HCT116 (cell line): ENCODE measurements around the gene IGFBP2. TPM values are rescaled to one million over a fixed set of nuclear protein-coding genes. Genes with fewer than 3 reads are reported as not detected.

Experiments used
- ATAC-seq: fragments of 200-7000 bp; cut with Tn5 transposase; 2 replicates; pipeline ENCODE4 v1.9.1; 2020; ENCODE audit warnings: mild to moderate bottlenecking, moderate library complexity
- BruUV-seq: library from RNA; stranded (reverse); fragments of 400-500 nt; replicated peaks from 2 replicates; lab custom pipeline; 2021; lab: Mats Ljungman, UMichigan
- CTCF ChIA-PET: fragments of 300-600 bp; sonication (Branson Sonifier 250); formaldehyde crosslinking; loops from one replicate; lab custom pipeline; 2021; ENCODE audit warnings: antibody characterized with exemption; lab: Charles Lee
- POLR2A ChIA-PET: fragments of 300-600, 350-600 bp; sonication (Branson Sonifier 250); formaldehyde crosslinking; loops from one replicate; lab custom pipeline; 2021; ENCODE audit warnings: antibody characterized with exemption; lab: Charles Lee
- RAD21 ChIA-PET, 2 experiments: fragments of 300-600 bp; sonication (Branson Sonifier 250); formaldehyde crosslinking; loops; one replicate each; lab custom pipeline; 2023; ENCODE audit warnings: low total read pairs in 2 of 2; ENCODE audit not compliant: uncharacterized antibody in 2 of 2, unreplicated experiment in 2 of 2, low non-redundant PET in 1 of 2; lab: Charles Lee
- DNase-seq: peaks from one replicate; pipeline ENCODE4 v3.0.0-alpha.2; 2010; ENCODE audit warnings: low read depth, low spot score
- H2AFZ ChIP-seq: fragments of 200-600 bp; shearing (Covaris generic), sonication (generic); 2 replicates; pipeline ENCODE4 v1.6.1; 2017; ENCODE audit warnings: low read depth, mixed run types, mixed read lengths, antibody characterized with exemption, low read length; ENCODE audit not compliant: poor library complexity, severe bottlenecking
- H3K27ac ChIP-seq: 2 replicates; pipeline ENCODE4 v1.5.1; 2012; ENCODE audit warnings: low read depth, low read length
- H3K27me3 ChIP-seq: fragments of 200-600 bp; sonication (generic); 2 replicates; pipeline ENCODE4 v1.6.1; 2016; ENCODE audit warnings: mixed run types, low read length, mixed read lengths; ENCODE audit not compliant: insufficient read depth
- H3K36me3 ChIP-seq, 2 experiments: fragments of 200-500 bp in 1 of 2; fragments of 200-600 bp in 1 of 2; sonication (Bioruptor generic) in 1 of 2; sonication (generic) in 1 of 2; 2 replicates each; pipeline versions ENCODE4 v1.5.1 to v1.6.1; 2014 to 2016; ENCODE audit warnings: low read length in 2 of 2, inconsistent platforms in 1 of 2, mixed read lengths in 1 of 2, mixed run types in 1 of 2; ENCODE audit not compliant: insufficient read depth in 2 of 2, control insufficient read depth in 1 of 2
- H3K4me1 ChIP-seq, 2 experiments: fragments of 200-600 bp in 1 of 2; sonication (generic) in 1 of 2; 2 replicates each; pipeline versions ENCODE4 v1.5.1 to v1.6.1; 2012 to 2017; ENCODE audit warnings: low read length in 2 of 2, inconsistent platforms in 1 of 2, mild to moderate bottlenecking in 1 of 2, mixed read lengths in 1 of 2, mixed run types in 1 of 2, moderate library complexity in 1 of 2; ENCODE audit not compliant: insufficient read depth in 2 of 2, control insufficient read depth in 1 of 2
- H3K4me2 ChIP-seq: fragments of 200-600 bp; sonication (generic); 2 replicates; pipeline ENCODE4 v1.6.1; 2017; ENCODE audit warnings: mixed run types, low read length, mixed read lengths
- H3K4me3 ChIP-seq, 2 experiments: fragments of 200-600 bp in 1 of 2; sonication (generic) in 1 of 2; replicated peaks in 1 of 2; 2 replicates each; pipeline ENCODE4 v1.5.1; 2011 to 2016; ENCODE audit warnings: low read length in 2 of 2, control low read depth in 1 of 2, low read depth in 1 of 2, mild to moderate bottlenecking in 1 of 2, mixed read lengths in 1 of 2, mixed run types in 1 of 2
- H3K79me2 ChIP-seq: fragments of 200-600 bp; sonication (generic); 2 replicates; pipeline ENCODE4 v1.6.1; 2017; ENCODE audit warnings: mild to moderate bottlenecking, mixed run types, low read length, moderate library complexity, mixed read lengths; ENCODE audit not compliant: insufficient read depth
- H3K9ac ChIP-seq: fragments of 200-600 bp; sonication (generic); 2 replicates; pipeline ENCODE4 v1.6.1; 2016; ENCODE audit warnings: low read length, mixed read lengths
- H3K9me2 ChIP-seq: fragments of 200-600 bp; sonication (generic), shearing (Covaris generic); 2 replicates; pipeline ENCODE4 v1.6.1; 2017; ENCODE audit warnings: mixed run types, mild to moderate bottlenecking, moderate library complexity; ENCODE audit not compliant: insufficient read depth
- H3K9me3 ChIP-seq, 2 experiments: fragments of 200-500 bp in 1 of 2; fragments of 200-600 bp in 1 of 2; sonication (Bioruptor generic) in 1 of 2; sonication (generic) in 1 of 2; 2 replicates each; pipeline ENCODE4 v1.6.1; 2014 to 2017; ENCODE audit warnings: low read length in 2 of 2, mixed read lengths in 2 of 2, inconsistent platforms in 1 of 2, low read depth in 1 of 2, mild to moderate bottlenecking in 1 of 2, mixed run types in 1 of 2, moderate library complexity in 1 of 2; ENCODE audit not compliant: control insufficient read depth in 1 of 2, insufficient read depth in 1 of 2
- H4K20me1 ChIP-seq: fragments of 200-600 bp; sonication (generic), shearing (Covaris generic); 2 replicates; pipeline ENCODE4 v1.6.1; 2017; ENCODE audit warnings: mixed run types, mild to moderate bottlenecking, moderate library complexity; ENCODE audit not compliant: insufficient read depth
- ATF3 ChIP-seq: IDR thresholded peaks from 2 replicates; pipeline ENCODE4 v1.6.1; 2012
- CBX3 ChIP-seq: IDR thresholded peaks from 2 replicates; pipeline ENCODE4 v1.6.1; 2012; ENCODE audit warnings: low read depth
- CEBPB ChIP-seq: IDR thresholded peaks from 2 replicates; pipeline ENCODE4 v1.6.1; 2012; ENCODE audit warnings: low read depth
- CTCF ChIP-seq, 3 experiments: fragments of 200-600 bp in 1 of 3; sonication (generic) in 1 of 3; IDR thresholded peaks in 2 of 3; conservative IDR thresholded peaks in 1 of 3; 2 replicates each; pipeline ENCODE4 v1.5.1; 2012 to 2017; ENCODE audit warnings: low read depth in 2 of 3, low read length in 2 of 3, antibody characterized with exemption in 1 of 3, borderline replicate concordance in 1 of 3, control low read depth in 1 of 3, mild to moderate bottlenecking in 1 of 3, mixed read lengths in 1 of 3, mixed run types in 1 of 3, moderate library complexity in 1 of 3; ENCODE audit not compliant: insufficient read depth in 1 of 3
- EGR1 ChIP-seq: IDR thresholded peaks from 2 replicates; pipeline ENCODE4 v1.6.1; 2012; ENCODE audit warnings: low read depth
- ELF1 ChIP-seq: IDR thresholded peaks from 2 replicates; pipeline ENCODE4 v1.6.1; 2012; ENCODE audit warnings: low read depth, borderline replicate concordance
- EZH2phosphoT487 ChIP-seq: fragments of 200-600 bp; IDR thresholded peaks from 2 replicates; pipeline ENCODE4 v1.6.1; 2018; ENCODE audit warnings: antibody characterized with exemption, borderline replicate concordance
- FOSL1 ChIP-seq: IDR thresholded peaks from 2 replicates; pipeline ENCODE4 v1.6.1; 2012; ENCODE audit warnings: low read depth
- JUND ChIP-seq: IDR thresholded peaks from 2 replicates; pipeline ENCODE4 v1.6.1; 2012
- REST ChIP-seq: IDR thresholded peaks from 2 replicates; pipeline ENCODE4 v1.6.1; 2012; ENCODE audit warnings: low read depth
- SIN3A ChIP-seq: IDR thresholded peaks from 2 replicates; pipeline ENCODE4 v1.6.1; 2012; ENCODE audit warnings: low read depth
- SP1 ChIP-seq: IDR thresholded peaks from 2 replicates; pipeline ENCODE4 v1.6.1; 2012; ENCODE audit warnings: low read depth
- TCF7L2 ChIP-seq: IDR thresholded peaks from 2 replicates; pipeline ENCODE4 v1.7.0; 2011; ENCODE audit warnings: borderline replicate concordance, inconsistent platforms; ENCODE audit not compliant: insufficient read depth, insufficient read length; ENCODE audit errors: extremely low read depth
- ZFX ChIP-seq: fragments of 450-650 bp; IDR thresholded peaks from 2 replicates; pipeline ENCODE4 v1.6.1; 2017
- intact Hi-C: fragments of 100-400 bp; cut with micrococcal nuclease; formaldehyde crosslinking; loops from 2 replicates; pipeline ENCODE4 v1.10.0; 2022
- total RNA-seq: library from RNA; stranded (reverse); gene quantifications from one replicate; pipeline ENCODE4 v1.2.1, GENCODE V29; 2021; ENCODE audit not compliant: unreplicated experiment
- TF ChIP-seq, protein P1 (sequence below): IDR thresholded peaks from 2 replicates; pipeline ENCODE4 v1.6.1; 2012
- TF ChIP-seq, protein P2 (sequence below): IDR thresholded peaks from 2 replicates; pipeline ENCODE4 v1.6.1; 2011; ENCODE audit warnings: mild to moderate bottlenecking, low read length, moderate library complexity; ENCODE audit not compliant: insufficient replicate concordance; ENCODE audit errors: extremely low read depth

IGFBP2 gene
- total RNA-seq, 1 experiment from 2014 or later = 143 TPM

DNA sequence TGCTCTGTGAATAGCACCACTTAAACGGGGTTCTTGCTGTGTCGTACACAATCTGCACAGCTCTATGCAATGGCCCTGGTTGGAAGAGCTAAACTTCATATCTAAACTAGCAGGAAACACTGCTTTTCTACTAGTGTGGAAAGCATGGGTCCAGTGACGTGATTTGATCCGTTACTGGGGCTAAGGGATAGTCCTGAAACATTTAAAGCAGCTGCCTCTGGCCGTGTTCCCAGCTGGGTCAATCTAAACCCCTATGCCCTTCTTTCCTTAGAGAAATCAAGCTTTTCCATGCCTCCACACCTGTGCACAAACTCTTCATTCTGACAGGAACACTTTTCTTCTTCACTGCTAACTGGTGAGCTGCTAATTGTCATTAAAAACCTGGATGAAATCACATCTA lies 67.6 kb downstream of the IGFBP2 start:
- POLR2A ChIA-PET = no interaction called here
- RAD21 ChIA-PET = no interaction called here
- H3K36me3 ChIP-seq = no peaks in the 10 kb centered on the region
- peaks cover 7 to 13% of the 10 kb centered on the region in 2 experiments; a peak in 3 of 4 replicates for H3K4me1 ChIP-seq
- no peaks in the 10 kb centered on the region for H4K20me1 ChIP-seq
- H3K27ac ChIP-seq = no peak overlapping the region
- peaks cover 3% of the 10 kb centered on the region; the same call in 1 of the 2 replicates for H3K9me2 ChIP-seq
- no peak overlapping the region for H2AFZ ChIP-seq
- no peak overlapping the region for H3K4me2 ChIP-seq
- ATAC-seq (no peak), DNase-seq (no peak)
- H3K9ac ChIP-seq = no peak overlapping the region
- BruUV-seq = no TSS peak
- CTCF ChIA-PET = interaction anchor here (0.7 to 1.6 kb wide), 2 partner anchors 466 to 1012 kb away, joined by 3 to 4 read pairs; no protein-coding TSS in a partner anchor
- peaks cover 22% of the 10 kb centered on the region; the same call in 1 of the 2 replicates for H3K27me3 ChIP-seq
- H3K9me3 ChIP-seq = no peaks in the 10 kb centered on the region
- intact Hi-C loops = no loop called here
- no peak for TF ChIP-seq TCF7L2
- TF ChIP-seq ZFX = no peak
- TF ChIP-seq EGR1 = no peak
- TF ChIP-seq, protein P1, sequence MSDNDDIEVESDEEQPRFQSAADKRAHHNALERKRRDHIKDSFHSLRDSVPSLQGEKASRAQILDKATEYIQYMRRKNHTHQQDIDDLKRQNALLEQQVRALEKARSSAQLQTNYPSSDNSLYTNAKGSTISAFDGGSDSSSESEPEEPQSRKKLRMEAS = no peak
- TF ChIP-seq CEBPB = no peak
- no peak for TF ChIP-seq REST
- TF ChIP-seq EZH2phosphoT487 = no peak
- TF ChIP-seq SP1 = no peak
- no peak for TF ChIP-seq CBX3
- TF ChIP-seq, protein P2, sequence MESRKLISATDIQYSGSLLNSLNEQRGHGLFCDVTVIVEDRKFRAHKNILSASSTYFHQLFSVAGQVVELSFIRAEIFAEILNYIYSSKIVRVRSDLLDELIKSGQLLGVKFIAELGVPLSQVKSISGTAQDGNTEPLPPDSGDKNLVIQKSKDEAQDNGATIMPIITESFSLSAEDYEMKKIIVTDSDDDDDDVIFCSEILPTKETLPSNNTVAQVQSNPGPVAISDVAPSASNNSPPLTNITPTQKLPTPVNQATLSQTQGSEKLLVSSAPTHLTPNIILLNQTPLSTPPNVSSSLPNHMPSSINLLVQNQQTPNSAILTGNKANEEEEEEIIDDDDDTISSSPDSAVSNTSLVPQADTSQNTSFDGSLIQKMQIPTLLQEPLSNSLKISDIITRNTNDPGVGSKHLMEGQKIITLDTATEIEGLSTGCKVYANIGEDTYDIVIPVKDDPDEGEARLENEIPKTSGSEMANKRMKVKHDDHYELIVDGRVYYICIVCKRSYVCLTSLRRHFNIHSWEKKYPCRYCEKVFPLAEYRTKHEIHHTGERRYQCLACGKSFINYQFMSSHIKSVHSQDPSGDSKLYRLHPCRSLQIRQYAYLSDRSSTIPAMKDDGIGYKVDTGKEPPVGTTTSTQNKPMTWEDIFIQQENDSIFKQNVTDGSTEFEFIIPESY = no peak
- TF ChIP-seq ATF3 = no peak
- TF ChIP-seq ELF1 = no peak
- TF ChIP-seq FOSL1 = no peak
- TF ChIP-seq SIN3A = no peak
- no peak for TF ChIP-seq JUND
- TF ChIP-seq CTCF (IDR thresholded peaks at IDR 0.05 in 2 of 3, conservative IDR thresholded peaks at IDR 0.05 in 1 of 3; ENCODE audit: borderline replicate concordance in 1 of 3, insufficient read depth in 1 of 3, low read depth in 2 of 3, low read length in 2 of 3) = no peak
- H3K79me2 ChIP-seq = no peaks in the 10 kb centered on the region
- no peak overlapping the region for H3K4me3 ChIP-seq
